ENCODE results near the gene TMEM178B.

- TF ChIP-seq CTCF (IDR thresholded peaks at IDR 0.05) (no peak), EZH2 (IDR thresholded peaks at IDR 0.05; ENCODE audit: borderline replicate concordance, insufficient read depth, low read depth, low read length, poor library complexity, severe bottlenecking) (no peak)
These were observed 194.8 kb downstream of the TMEM178B start for GRCh38 chr7:141268614-141269013.

All from B cell (primary cell).